T-helper 1 cell (primary cell): Measurements from ENCODE around the gene NUAK2.
"Not testable (repeated sequence)": the region's sequence is repeated elsewhere in the genome, so short reads cannot be mapped to it uniquely, and the experiment has no call there.

Experiments
- DNase-seq, 5 donors: peaks; one replicate each; pipeline ENCODE4 v3.0.0-alpha.2; 2012 to 2020

The NUAK2 gene

DNA sequence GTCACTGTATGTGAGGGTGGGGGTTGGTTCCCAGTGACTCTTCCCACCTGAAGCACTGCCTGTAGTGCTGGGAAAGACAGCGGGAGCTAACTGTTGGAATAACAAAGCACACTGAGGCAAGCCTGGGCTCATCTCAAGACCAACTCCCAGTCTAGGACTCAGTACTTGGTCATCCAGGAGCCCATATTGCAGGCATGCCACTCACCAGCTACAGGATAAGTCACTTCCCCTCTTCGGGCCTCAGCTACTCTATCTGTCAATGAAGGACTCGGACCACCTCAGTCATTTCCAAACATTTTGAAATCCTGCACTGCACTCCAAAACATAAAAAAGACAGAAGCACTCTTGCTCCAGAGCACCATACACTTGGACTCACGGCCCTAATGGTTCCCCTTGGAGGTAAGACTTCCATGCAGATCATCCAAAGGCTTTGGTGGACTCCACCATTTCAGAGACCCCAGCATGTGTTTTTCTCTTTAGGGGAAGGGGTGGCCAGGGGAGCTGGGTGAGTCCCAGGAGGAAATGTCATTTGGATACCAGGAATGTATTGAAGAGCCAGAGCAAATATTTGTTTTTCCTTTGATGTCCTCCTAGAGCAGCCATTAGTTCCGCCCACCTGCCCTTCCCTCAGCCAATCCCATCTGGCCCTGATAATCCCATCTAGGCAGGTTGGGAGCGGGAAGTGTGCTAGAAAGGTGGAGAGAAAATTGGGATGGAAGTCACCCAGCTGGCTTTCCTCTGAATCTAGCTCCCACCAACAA lies 3.1 kb downstream of the NUAK2 start:
- DNase-seq, result no peak

DNA sequence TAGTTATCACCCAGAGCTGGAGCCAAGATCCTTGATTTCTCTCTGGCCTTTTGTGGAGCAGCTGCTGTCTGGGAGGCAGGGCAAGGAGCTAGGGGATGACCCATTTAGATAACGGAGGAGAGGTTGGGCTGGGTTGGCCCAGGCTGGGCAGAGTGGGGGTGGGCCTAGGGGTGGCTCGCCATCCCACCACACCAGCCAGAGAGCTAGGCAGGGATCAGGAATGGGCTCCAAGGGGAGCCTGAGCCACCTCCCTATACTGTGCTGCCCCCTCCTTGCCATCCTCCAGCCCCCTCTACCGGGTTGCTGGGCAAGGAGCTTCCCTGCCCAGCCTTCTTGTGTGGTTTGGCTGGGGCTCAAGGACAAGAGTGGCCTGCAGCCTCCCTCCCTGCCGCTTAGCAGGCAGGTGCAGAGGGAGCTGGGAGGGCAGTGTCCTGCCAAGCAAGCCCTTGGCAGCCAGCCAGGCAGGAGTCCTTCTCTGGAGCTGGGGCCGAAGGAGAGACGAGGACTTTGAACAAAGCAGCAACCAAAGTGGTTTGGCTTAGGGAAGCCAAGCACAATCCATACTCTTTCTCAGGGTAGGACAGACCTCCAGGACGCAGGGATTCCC lies 4.1 kb downstream of the NUAK2 start:
- DNase-seq, result no peak

DNA sequence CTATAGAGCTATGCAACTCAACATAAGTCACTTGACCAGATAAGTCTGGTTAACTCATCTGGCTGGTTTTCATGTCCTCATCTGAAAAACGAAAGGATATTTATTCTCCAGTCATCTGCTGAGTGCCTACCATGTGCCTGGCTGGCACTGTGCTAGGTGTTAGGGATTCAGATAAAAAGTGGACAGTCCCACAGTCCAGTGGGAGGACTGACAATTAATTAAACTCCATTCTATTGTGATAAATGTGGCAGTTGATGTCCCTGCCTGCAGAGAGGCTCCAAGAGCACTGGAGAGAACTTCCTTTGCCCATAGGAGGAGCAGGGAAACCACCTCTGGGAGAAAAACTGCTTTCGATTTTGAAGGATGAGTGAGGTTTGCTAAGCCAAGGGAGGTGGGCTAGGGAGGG lies 5.4 kb downstream of the NUAK2 start:
- no peak for DNase-seq

DNA sequence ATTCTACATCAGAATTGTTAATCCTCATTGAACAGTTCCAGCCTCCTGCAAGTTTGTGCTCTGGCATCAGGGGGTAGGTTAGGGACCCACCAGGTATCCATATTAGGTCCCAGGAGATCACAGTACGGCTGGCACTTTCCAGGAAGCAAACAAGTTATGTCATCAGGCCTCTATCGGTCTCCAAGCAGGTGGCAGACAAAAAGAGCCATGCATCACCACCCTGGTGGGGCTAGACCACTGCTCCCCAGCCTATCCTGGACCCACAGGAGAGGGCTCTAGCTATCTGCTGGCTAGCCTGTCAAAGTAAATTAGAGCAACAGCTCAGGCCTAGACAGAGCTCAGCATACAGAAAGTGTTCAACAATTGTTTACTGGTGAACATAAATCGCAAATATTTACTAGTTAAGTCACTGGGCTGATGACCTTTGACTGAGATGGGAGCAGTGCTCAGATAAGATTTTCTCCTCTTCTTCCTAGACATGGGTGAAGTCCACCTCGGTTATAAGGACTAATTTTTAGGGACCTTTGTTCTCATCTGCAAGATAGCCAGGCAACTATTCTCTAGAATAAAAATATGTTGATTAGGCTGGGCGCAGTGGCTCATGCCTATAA lies 6.4 kb downstream of the NUAK2 start:
- DNase-seq, result no peak

DNA sequence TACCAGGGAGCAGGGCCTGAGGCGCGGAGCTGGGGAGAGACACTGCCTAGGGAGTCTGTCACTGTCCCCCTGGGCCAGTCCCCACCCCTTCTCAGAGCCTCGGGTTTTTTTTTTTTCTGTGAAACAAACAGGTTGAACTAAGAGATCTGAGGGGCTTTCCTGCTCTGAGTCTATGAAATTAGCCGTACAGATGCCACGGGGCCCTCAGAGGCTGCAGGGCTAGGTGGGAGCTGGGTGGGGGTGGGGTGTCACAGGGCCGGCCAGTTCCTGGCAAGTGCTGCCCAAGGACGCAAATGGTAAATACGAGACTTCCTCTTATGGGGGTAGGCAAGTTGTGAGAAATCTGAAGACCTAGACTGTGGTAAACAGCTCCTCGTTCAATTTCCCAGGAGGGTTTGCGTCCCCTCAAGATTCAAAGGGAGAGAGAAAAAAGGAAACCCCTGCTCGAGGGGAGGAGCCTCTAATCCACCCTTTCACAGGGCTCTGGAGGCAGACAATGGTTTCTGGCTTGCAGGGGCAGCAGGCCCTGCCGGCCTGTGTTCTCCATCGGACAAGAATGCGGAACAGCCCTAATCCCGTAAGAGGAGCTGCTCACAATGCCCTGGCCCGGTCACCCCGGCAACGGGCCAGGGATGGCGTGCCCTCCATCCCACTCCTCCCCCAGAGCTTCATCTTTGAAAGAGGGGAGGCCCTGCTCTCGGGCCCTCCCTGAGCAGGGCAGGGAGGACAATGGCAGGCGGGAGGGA lies 7.8 kb downstream of the NUAK2 start:
- DNase-seq, result peak in 1 of 5 donors; percentile 63

DNA sequence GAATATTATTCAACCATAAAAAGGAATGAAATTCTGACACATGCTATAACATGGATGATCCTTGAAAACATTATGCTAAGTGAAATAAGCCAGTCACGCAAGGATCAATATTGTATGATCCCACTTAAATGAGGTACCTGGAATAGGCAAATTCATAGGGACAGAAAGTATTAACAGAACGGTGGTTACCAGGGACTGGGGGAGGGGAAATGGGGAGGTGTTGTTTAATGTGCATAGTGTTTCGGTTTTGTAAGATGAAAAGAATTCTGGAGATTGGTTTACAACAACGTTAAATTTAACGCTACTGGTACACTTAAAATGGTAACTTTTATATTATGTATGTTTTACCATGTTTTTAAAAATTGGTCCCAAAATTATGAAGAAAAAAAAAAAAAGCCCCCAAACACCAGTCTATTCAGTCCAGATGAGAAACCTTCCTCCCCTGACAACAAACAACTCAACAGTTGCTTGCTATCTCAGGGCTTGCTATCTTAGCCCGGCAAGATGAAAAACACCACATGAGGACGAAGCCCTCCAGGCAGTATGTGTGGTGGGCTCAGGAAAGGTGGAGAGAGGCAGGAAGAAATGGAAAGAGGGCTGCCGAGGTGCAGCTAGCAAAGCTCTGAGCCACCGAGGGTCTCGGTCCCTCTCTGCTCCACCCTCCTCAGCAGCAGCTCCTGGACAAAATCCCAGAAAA lies 8.5 kb downstream of the NUAK2 start:
- DNase-seq, result no peak

DNA sequence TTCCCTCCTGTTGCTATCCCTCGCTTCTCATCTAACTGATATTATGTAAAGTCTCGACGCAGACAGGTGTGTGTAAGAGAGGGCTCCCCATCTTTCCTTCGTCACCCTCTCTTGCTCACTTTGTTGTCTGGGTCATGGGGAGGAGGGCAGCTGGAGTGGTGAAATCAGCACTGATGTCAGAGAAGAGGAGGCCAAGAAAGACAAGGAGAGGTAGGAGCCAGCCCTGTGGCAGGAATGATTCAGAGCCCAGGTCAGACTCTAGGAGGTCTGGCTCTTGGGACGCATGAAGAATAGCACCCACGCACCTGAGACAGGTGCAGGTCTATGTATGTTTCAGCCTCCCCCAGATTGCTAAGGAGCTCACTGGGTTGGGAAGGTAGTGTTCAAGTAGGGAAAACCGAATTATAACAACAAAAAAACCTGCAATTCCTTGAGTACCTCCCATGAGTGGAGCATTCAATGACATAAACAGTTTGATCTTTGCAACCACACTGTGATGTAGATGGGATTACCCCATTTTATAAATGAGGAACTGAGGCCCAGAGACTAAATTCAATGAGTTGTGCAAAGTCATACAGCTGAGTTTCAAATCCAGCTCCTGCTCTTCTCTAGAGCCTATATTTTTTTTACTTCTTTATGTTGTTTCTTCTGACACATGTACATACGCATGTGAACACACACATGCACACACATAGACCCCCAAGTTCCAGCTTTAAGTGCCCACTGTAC lies 10.4 kb downstream of the NUAK2 start:
- no peak for DNase-seq

DNA sequence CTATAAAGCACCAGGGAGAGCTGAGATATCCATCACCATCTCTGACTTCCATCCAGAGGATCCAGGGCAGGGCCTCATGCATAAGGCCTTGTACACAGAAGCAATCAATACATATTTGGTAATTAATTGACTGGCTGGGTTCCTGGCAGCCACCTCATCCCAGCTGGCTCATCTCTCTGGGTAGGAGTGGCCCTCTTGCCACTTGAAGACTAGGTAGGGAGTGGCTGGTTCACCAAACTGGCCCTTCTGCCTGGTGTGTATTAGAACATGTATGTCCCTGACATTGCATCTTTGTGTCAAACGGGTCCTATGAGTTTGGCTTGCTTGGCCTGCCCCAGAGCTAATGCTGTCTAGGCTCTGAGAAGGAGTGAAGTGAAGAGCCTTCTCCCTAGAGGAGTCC lies 11.8 kb downstream of the NUAK2 start:
- no peak for DNase-seq

DNA sequence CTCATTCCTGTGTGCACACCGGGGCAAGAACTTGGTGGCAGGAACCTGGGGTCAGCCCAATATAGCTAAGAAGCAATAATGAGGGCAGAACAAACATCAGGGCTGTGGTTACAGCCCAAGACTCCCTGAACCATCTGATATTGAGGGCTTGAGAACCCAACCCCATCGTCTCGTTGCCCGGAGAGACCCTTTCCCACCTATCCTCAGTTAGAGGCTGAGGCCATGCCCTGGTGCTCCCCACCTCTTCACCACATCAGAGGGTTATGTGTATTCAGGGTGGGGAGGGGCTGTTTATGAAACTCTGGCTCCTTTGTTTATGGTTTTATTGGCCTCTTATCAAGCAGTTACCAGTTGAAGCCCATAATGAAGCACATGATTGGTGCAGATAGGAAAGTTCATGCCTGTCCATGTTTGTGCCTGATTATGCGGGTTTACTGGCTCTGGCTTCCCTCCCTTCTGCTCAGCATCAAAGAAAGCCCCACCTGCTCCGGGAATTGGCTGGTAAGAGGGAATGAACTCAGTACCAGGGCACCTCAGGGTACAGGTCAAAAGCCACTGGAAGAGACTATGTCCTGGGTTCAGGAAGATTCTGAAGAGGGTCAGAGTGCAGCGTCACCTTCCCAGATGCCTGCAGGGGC lies 14.5 kb downstream of the NUAK2 start:
- DNase-seq, result no peak

DNA sequence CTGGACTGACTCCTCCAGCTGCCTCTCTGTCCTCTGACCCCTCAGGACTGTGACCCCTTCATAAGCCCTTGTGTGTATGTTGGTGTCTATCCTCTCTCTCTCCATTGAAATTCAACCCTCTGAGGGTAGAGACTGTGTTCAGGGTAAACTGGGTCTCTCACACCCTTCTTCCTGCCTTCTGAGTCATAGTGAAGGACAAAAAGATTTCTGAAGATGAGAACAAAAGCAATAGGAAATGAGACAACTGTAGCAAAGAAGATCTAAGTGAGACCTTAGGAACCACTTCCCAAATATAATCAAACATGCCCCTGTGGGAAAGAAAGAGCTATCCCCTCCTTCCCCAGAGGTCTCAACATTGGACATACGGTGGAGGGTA lies 16.9 kb downstream of the NUAK2 start:
- peak in 1 of 5 donors; percentile 43 for DNase-seq

DNA sequence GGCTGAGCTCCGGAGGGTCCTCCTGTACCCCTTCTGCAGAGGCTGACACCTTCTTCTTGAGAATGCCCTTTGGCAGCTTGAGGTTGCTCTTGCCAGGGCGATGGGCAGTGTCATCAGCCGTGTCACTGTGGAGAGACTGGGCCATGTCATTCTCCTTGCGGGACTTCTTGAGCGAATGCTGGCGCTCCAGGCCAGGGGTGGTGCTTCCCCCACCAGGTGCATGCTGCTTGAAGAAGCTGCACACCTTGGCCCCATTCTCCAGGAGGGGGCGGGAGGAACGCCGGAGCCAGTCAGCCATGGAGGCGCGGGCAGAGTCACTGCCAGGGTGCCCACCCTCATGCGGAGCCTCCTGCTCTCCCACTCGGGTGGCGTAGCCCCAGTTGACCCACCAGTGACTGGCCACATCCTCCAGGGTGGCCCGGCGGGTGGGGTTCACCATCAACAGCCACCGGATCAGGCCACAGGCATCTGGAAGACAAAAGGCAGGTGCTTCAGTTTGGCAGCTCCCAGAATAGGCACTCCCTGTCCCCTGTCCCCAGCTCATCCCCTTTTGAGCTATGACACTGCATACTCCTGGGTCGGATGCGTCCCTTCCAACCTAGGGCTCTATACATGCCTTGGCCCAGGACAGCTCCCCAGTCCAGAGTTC lies 17.4 kb downstream of the NUAK2 start:
- no peak for DNase-seq

DNA sequence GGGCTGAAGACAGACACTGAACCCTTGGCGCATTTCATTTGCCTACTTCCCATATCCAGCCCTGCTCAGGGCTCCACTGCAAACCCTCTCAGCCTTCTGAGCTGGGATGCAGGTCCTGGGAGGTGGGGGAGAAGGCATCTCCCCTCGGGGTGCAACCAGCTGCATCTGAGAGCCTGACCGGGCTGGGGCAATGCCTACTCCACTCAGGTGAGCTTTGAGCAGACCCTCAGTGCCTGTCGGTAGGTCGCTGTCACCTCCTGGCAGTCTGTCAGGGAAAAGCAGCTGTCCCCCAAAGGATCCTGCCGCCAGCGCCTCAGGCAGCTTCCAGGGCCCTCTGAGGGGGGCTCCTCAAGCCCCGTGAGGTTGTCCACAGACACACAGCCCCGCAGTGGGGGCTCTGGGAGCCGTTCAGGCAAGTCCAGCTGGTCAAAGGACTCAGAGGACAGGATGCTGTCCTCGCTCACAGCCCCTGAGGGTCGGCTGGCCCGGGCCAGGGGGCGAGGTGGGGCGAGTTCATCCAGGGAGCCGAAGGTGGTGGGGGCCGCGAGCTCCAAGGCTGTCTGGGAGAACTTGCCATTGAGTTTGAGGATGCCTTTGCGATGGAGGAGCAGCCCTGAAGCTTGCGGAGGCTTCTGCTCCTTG lies 18.2 kb downstream of the NUAK2 start:
- DNase-seq, result no peak

DNA sequence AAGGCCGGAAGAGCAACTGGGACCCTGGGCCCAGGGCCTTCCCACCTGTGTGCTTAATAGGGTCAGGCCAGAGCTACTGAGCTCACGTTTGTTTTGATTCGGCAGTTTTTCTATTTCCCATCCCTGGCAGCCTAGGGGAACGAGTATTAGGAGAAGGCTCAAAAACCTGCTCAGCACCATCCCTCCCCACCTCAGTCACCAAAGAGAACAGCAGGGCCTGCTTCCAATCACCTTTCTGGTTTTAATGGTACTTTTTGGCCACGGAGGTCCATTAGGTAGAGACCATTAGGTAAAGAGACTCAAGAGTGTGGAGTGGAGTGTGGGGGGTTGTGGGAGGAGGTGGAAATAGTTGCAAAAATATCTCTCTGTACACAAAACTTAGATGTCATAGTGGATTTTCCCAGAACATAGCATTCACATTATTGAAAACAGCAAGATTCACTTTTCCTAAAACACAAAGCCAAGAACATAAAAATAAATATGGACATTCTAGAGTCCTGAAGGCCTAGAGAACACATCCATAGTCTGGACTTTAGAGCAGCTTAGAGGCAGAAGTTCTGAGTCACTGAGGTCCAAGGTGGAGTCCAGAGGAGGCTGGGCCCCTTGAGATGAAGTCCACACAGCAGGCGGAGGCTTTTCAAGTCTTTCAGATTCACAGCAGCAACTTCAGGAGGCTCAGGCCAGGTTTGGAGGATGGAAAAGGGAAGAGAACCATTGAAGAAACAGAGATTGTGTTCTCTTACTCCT lies 19.5 kb downstream of the NUAK2 start:
- DNase-seq, result no peak

DNA sequence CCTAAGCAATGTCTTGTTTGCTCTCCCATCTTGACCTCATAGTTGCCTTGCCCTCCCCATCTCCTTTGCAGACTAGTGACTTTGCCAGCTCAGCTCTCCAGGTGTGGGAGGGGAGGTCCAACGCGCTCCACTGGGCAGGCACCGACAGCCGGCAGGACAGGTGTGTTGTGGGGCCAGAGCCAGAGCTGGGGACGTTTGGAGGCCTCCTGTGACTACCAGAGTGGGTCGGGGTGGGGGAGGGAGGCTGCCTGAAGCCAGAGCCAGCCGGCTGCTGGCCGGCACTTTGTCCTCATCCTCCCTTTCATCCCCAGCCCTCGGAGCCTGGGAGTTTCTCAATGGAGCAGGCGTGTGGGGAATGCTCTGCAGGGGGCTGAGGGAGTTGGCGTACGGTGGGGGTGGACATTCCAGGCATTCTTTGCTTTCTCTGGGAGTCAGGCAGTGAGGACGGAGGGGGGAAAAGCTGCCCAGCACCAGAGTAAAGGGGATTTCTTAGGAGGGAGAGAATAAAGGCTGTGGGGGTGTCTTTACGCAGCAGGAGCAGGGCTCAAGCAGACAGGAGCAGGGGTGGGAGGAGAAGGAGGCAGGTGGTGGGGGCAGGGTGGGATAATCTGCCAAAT lies 20.2 kb downstream of the NUAK2 start:
- DNase-seq, result no peak

DNA sequence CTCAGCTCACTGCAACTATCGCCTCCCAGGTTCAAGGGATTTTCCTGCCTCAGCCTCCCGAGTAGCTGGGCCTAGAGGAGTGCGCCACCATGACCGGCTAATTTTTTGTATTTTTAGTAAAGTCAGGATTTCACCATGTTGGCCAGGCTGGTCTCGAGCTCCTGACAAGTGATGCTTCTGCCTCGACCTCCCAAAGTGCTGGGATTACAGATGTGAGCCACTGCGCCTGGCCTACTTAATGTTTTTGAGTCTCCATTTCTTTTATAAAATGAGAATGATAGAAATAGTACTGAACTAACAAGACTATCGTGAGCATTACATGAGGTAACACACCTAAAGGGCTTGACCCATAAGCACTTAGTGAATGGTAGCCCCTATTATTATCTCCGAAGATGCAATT lies 21.4 kb downstream of the NUAK2 start:
- no peak for DNase-seq

DNA sequence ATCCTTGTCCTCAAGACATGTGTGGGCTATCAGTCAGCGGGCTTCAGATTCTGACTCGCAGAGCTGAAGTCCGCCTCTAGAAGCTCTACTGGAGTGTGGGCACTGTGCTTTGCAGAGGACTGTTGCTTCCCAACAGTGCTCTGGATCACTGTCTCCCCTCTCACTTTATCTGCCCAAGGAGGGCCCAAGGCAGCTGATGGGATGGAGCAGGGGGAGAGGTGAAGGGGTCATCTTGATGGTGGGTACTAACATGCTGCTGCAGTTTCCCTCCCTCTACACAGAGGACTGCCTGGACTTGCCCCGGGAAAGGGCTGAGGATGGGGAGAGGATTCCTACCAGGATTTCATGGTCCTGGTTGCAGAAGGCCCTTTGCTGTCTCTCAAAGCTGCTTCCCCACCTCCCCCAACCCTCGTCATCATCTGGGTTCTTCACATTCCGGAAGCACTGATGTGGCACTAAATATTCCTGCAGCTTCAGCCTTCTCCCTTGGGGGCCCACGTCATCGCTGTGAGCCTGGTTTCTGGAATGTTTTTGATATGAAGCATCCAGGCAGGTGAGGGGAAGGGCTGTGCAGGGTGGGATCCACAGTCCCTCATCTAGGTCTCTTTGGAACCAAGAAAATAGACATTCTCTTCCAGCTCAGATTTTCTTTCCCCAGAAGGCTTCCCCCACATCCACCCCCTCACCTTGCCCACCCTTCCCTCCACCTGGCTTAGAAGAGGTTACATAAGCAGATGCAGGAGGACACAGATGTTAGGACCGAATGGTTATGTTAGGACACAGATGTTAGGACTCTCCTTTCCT lies 23.2 kb downstream of the NUAK2 start:
- DNase-seq, result no peak

DNA sequence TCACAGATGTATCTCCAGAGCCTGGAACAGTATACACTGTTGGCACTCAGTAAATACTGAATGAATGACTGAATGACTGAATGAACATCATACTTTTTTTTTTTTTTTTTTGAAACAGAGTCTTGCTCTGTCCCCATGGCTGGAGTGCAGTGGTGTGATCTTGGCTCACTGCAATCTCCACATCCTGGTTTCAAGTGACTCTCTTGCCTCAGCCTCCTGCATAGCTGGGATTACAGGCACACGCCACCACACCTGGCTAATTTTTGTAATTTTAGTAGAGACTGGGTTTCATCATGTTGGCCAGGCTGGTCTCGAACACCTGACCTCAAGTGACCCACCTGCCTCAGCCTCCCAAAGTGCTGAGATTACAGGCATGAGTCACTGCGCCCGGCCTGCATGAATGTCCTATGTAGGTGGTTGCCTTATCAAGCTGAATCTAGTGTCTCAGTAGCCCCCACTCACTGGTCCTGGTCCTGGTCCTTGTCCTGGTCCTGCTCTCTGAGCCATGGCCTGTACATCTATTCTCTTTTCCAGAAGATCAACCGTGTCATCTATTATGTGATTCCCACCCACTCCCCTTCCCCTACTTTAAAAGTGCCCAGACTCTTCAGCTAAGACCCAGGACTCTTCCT lies 23.9 kb downstream of the NUAK2 start:
- DNase-seq, result not testable (repeated sequence)

DNA sequence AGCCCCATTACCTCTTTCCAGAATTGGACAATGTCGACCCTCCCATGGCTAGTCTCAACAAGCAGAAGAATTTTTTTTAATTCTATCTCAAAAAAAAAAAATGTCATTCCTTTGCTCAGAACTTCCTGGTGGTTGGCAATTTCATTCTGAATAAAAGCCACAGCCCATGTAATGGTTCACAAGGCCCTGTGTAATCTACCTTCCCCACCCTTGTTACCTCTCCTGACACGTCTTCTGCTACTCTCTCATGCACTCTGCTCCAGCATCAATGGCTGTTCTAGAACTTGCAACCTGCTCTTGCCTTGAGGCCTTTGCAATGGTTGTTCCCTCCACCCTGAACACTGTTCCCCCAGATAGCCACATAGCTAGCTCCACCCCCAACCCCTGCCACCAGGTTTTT lies 25.4 kb downstream of the NUAK2 start:
- no peak for DNase-seq
